Measurements from ENCODE around the gene NMT1. TPM values are rescaled to one million over a fixed set of nuclear protein-coding genes. Genes with fewer than 3 reads are reported as not detected.

The NMT1 gene
- total and polyA plus RNA-seq, 2 of the 13 experiments (the other 11 are each of a cell fraction or from before 2014, with no cell fraction given) = 75.7 to 142 TPM

DNA sequence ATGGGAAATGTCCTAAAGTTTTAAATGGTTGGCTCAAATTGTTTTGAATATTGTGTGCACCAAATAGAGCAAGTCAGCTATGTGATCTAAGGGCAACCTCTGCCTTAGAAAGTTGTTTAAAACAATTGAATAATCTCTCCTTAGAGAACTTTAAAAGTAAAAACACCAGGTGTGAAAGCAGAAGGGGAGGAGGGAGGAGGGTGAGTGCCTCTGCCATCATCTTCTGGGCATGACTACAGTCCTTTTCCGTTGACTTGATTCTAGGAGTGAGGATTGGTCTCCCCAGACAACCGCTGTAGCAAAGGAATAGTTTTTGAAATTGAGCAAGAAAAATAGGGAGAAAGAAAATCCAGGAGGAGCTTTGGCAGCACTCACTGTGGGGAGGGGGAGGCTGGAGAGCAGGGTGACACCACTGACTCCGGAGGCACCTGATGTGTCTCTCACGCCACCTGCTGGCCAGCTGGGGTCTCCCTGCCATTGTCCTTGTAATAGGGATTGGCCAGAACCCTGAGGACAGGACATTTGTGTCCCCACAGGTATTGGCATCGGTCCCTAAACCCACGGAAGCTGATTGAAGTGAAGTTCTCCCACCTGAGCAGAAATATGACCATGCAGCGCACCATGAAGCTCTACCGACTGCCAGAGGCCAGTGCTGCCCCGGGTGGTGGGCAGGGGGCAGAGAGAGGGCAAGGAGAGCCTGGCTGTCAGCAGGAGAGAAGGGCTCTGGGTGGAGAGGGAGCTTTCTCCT, 37.9 kb downstream of the NMT1 start (continued):
- TF ChIP-seq, protein P1, sequence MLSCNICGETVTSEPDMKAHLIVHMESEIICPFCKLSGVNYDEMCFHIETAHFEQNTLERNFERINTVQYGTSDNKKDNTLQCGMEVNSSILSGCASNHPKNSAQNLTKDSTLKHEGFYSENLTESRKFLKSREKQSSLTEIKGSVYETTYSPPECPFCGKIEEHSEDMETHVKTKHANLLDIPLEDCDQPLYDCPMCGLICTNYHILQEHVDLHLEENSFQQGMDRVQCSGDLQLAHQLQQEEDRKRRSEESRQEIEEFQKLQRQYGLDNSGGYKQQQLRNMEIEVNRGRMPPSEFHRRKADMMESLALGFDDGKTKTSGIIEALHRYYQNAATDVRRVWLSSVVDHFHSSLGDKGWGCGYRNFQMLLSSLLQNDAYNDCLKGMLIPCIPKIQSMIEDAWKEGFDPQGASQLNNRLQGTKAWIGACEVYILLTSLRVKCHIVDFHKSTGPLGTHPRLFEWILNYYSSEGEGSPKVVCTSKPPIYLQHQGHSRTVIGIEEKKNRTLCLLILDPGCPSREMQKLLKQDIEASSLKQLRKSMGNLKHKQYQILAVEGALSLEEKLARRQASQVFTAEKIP (CRISPR knock-in tag; IDR thresholded peaks at IDR 0.05; ENCODE audit: borderline replicate concordance) = no peak
- TF ChIP-seq, protein P2, sequence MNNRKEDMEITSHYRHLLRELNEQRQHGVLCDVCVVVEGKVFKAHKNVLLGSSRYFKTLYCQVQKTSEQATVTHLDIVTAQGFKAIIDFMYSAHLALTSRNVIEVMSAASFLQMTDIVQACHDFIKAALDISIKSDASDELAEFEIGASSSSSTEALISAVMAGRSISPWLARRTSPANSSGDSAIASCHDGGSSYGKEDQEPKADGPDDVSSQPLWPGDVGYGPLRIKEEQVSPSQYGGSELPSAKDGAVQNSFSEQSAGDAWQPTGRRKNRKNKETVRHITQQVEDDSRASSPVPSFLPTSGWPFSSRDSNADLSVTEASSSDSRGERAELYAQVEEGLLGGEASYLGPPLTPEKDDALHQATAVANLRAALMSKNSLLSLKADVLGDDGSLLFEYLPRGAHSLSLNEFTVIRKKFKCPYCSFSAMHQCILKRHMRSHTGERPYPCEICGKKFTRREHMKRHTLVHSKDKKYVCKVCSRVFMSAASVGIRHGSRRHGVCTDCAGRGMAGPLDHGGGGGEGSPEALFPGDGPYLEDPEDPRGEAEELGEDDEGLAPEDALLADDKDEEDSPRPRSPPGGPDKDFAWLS (CRISPR knock-in tag; IDR thresholded peaks at IDR 0.05; ENCODE audit: borderline replicate concordance) = no peak
- TF ChIP-seq MYC (CRISPR knock-in tag; IDR thresholded peaks at IDR 0.05; ENCODE audit: borderline replicate concordance) (no peak; the same call in 1 of the 2 replicates), DR1 (CRISPR knock-in tag; IDR thresholded peaks at IDR 0.05) (no peak), CEBPG (CRISPR knock-in tag; IDR thresholded peaks at IDR 0.05) (no peak; the same call in 1 of the 2 replicates), ZFP41 (CRISPR knock-in tag; IDR thresholded peaks at IDR 0.05; ENCODE audit: borderline replicate concordance) (no peak), ZFP1 (CRISPR knock-in tag; IDR thresholded peaks at IDR 0.05) (no peak), ZNF264 (CRISPR knock-in tag; IDR thresholded peaks at IDR 0.05) (no peak), FOXP1 (IDR thresholded peaks at IDR 0.05) (no peak), FOXP1 (CRISPR knock-in tag; IDR thresholded peaks at IDR 0.05) (no peak), ERF (CRISPR knock-in tag; IDR thresholded peaks at IDR 0.05) (no peak), HOXA3 (CRISPR knock-in tag; IDR thresholded peaks at IDR 0.05) (no peak; the same call in 1 of the 2 replicates)
- TF ChIP-seq, protein P3, sequence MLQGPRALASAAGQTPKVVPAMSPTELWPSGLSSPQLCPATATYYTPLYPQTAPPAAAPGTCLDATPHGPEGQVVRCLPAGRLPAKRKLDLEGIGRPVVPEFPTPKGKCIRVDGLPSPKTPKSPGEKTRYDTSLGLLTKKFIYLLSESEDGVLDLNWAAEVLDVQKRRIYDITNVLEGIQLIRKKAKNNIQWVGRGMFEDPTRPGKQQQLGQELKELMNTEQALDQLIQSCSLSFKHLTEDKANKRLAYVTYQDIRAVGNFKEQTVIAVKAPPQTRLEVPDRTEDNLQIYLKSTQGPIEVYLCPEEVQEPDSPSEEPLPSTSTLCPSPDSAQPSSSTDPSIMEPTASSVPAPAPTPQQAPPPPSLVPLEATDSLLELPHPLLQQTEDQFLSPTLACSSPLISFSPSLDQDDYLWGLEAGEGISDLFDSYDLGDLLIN (CRISPR knock-in tag; IDR thresholded peaks at IDR 0.05; ENCODE audit: borderline replicate concordance) = no peak
- TF ChIP-seq, protein P4, sequence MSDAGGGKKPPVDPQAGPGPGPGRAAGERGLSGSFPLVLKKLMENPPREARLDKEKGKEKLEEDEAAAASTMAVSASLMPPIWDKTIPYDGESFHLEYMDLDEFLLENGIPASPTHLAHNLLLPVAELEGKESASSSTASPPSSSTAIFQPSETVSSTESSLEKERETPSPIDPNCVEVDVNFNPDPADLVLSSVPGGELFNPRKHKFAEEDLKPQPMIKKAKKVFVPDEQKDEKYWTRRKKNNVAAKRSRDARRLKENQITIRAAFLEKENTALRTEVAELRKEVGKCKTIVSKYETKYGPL (CRISPR knock-in tag; IDR thresholded peaks at IDR 0.05) = no peak
- TF ChIP-seq, protein P5, sequence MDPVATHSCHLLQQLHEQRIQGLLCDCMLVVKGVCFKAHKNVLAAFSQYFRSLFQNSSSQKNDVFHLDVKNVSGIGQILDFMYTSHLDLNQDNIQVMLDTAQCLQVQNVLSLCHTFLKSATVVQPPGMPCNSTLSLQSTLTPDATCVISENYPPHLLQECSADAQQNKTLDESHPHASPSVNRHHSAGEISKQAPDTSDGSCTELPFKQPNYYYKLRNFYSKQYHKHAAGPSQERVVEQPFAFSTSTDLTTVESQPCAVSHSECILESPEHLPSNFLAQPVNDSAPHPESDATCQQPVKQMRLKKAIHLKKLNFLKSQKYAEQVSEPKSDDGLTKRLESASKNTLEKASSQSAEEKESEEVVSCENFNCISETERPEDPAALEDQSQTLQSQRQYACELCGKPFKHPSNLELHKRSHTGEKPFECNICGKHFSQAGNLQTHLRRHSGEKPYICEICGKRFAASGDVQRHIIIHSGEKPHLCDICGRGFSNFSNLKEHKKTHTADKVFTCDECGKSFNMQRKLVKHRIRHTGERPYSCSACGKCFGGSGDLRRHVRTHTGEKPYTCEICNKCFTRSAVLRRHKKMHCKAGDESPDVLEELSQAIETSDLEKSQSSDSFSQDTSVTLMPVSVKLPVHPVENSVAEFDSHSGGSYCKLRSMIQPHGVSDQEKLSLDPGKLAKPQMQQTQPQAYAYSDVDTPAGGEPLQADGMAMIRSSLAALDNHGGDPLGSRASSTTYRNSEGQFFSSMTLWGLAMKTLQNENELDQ (CRISPR knock-in tag; IDR thresholded peaks at IDR 0.05; ENCODE audit: borderline replicate concordance) = no peak
- TF ChIP-seq, protein P6, sequence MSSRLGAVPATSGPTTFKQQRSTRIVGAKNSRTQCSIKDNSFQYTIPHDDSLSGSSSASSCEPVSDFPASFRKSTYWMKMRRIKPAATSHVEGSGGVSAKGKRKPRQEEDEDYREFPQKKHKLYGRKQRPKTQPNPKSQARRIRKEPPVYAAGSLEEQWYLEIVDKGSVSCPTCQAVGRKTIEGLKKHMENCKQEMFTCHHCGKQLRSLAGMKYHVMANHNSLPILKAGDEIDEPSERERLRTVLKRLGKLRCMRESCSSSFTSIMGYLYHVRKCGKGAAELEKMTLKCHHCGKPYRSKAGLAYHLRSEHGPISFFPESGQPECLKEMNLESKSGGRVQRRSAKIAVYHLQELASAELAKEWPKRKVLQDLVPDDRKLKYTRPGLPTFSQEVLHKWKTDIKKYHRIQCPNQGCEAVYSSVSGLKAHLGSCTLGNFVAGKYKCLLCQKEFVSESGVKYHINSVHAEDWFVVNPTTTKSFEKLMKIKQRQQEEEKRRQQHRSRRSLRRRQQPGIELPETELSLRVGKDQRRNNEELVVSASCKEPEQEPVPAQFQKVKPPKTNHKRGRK (CRISPR knock-in tag; IDR thresholded peaks at IDR 0.05) = no peak
- TF ChIP-seq, protein P7, sequence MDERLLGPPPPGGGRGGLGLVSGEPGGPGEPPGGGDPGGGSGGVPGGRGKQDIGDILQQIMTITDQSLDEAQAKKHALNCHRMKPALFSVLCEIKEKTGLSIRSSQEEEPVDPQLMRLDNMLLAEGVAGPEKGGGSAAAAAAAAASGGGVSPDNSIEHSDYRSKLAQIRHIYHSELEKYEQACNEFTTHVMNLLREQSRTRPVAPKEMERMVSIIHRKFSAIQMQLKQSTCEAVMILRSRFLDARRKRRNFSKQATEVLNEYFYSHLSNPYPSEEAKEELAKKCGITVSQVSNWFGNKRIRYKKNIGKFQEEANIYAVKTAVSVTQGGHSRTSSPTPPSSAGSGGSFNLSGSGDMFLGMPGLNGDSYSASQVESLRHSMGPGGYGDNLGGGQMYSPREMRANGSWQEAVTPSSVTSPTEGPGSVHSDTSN (CRISPR knock-in tag; IDR thresholded peaks at IDR 0.05) = no peak
- TF ChIP-seq, protein P8, sequence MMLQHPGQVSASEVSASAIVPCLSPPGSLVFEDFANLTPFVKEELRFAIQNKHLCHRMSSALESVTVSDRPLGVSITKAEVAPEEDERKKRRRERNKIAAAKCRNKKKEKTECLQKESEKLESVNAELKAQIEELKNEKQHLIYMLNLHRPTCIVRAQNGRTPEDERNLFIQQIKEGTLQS (CRISPR knock-in tag; IDR thresholded peaks at IDR 0.05) = no peak; the same call in 1 of the 2 replicates

All from HepG2 (cell line).